Activated T-helper 17 cell treated with anti-CD3 and anti-CD28 coated beads, Interleukin-2, amount 50 U/mL, for 72 hours (primary cell): ENCODE measurements around the gene SLC51A. TPM values are rescaled to one million over a fixed set of nuclear protein-coding genes. Genes with fewer than 3 reads are reported as not detected.
"Not testable (repeated sequence)": the region's sequence is repeated elsewhere in the genome, so short reads cannot be mapped to it uniquely, and the experiment has no call there.

ENCODE experiments used
- ATAC-seq: fragments of 150-1000 bp; cut with Tn5 transposase; replicated peaks from 2 replicates; pipeline ENCODE4 v1.10.0; 2021; ENCODE audit warnings: mild to moderate bottlenecking, moderate library complexity
- H3K27ac Mint-ChIP-seq: one replicate; pipeline ENCODE4 v1.8.0; 2022; ENCODE audit warnings: mixed read lengths
- H3K27me3 Mint-ChIP-seq: one replicate; pipeline ENCODE4 v1.8.0; 2022; ENCODE audit warnings: mixed read lengths
- H3K36me3 Mint-ChIP-seq: one replicate; pipeline ENCODE4 v1.8.0; 2022; ENCODE audit warnings: low read depth, mild to moderate bottlenecking, mixed read lengths
- H3K4me1 Mint-ChIP-seq: one replicate; pipeline ENCODE4 v1.8.0; 2022; ENCODE audit warnings: mixed read lengths
- H3K4me3 Mint-ChIP-seq: one replicate; pipeline ENCODE4 v1.8.0; 2022; ENCODE audit warnings: mild to moderate bottlenecking, mixed read lengths
- H3K9me3 Mint-ChIP-seq: one replicate; pipeline ENCODE4 v1.8.0; 2022; ENCODE audit warnings: mixed read lengths
- total RNA-seq, 2 donors: library from RNA; stranded (reverse); gene quantifications; one replicate each; pipeline ENCODE4 v1.2.3, GENCODE V29; 2022

SLC51A gene
- total RNA-seq, 2 donors from 2014 or later, result not detected

DNA sequence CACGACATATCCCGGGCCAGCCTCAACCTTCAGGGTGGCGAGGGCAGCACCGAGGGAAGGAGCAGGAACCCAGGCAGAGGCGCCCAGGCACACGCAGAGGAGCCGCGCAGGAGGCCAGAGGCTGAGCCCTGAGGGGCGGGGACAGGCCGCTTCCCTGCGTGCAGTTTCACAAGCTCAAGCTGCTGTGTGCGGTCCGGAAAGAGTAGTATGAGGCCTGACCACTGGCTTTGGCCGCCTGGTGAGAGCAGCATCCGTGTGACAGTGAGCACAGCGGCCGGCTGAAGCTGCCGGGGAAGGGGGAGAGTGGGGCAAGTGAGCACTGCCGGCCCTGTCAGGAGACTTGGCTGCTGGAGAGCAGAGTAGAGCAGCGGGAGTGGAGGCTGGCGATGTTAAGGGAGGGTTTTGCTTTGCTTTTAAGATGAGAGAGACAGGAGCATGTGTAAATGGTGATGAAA lies 13.8 kb upstream of the SLC51A start:
- Mint-ChIP-seq H3K27ac (peak overlapping the region; percentile 56), H3K4me1 (peaks cover 4% of the 10 kb centered on the region), H3K4me3 (no peak overlapping the region), H3K27me3 (no peaks in the 10 kb centered on the region), H3K9me3 (no peaks in the 10 kb centered on the region), H3K36me3 (no peaks in the 10 kb centered on the region)
- ATAC-seq, result no peak

DNA sequence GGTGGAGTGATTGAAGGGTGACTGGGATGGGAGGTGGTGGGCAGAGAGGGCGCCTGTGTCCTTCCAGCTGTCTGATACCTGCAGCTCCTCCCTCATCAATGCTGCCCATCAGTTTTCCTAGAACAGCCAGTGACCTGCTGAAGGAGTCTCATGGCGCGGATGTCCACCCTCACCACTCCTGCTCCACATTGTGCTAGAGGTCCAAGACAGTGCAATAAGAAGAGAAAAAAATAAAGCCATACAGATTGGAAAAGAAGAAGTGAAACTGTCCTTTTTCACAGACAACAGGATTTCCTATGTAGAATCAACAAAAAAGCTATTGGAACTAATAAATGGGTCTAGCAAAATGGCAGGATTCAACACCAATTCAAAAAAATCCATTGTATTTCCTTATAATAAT lies 12.5 kb upstream of the SLC51A start:
- no peaks in the 10 kb centered on the region for H3K9me3 Mint-ChIP-seq
- H3K27ac Mint-ChIP-seq, result no peak overlapping the region
- peaks cover 4% of the 10 kb centered on the region for H3K4me1 Mint-ChIP-seq
- no peak for ATAC-seq
- H3K4me3 Mint-ChIP-seq, result no peak overlapping the region
- no peaks in the 10 kb centered on the region for H3K36me3 Mint-ChIP-seq
- no peaks in the 10 kb centered on the region for H3K27me3 Mint-ChIP-seq

DNA sequence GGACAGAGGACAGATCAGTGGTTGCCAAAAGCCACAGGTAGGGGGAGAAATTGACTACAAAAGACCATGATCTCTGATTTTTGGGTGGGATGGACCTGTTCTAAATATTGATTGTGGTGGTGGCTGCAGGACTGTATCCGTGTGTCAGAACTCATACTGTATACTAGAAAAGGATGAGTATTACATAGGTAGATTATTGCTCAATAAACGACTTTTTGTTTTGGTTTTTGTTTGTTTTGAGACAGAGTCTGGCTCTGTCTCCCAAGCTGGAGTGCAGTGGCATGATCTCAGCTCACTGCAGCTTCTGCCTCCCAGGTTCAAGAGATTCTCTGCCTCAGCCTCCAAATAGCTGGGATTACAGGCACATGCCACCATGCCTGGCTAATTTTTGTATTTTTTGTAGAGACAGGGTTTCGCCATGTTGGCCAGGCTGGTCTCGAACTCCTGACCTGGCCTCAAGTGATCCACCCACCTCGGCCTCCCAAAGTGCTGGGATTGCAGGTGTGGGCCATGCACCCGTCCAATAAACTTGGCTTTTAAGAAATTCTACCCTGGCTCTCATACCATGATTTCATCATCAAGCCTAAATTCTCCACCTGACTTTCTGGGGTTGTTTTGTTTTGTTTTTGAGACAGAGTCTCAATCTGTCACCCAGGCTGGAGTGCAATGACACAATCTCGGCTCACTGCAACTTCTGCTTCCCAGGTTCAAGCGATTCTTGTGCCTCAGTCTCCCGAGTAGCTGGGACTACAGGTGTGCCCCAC lies 10.7 kb upstream of the SLC51A start:
- not testable (repeated sequence) for H3K9me3 Mint-ChIP-seq, ATAC-seq, H3K4me3 Mint-ChIP-seq, H3K27ac Mint-ChIP-seq, H3K4me1 Mint-ChIP-seq, H3K27me3 Mint-ChIP-seq, H3K36me3 Mint-ChIP-seq

DNA sequence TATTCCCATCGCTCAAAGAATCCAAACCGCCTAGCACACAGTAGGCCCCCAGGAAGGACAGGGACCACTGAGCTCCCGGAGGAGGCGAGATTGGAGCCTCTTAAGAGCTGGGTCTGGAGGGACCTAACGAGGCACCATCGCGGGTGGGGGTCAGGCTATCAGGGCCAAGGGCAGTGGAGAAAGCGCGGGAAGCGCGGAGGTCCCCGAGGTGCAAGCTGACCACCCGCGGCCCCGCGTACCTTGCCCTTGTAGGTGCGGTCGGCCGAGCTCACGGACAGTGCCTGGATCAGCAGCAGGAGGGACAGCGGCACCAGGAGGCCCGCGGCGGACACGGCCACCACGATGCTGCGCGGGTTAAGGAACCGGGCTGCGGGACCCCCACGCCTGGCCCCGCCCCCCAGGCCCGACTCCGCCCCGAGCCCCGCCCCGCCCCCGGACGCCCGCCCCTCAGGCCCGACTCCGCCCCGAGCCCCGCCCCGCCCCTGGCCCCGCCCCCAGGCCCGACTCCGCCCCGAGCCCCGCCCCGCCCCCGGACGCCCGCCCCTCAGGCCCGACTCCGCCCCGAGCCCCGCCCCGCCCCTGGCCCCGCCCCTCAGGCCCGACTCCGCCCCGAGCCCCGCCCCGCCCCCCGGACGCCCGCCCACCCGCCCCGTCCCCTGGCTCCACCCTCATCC lies 9.0 kb upstream of the SLC51A start:
- Mint-ChIP-seq H3K4me3 (peak overlapping the region; percentile 67), H3K27me3 (no peaks in the 10 kb centered on the region), H3K9me3 (no peaks in the 10 kb centered on the region), H3K36me3 (no peaks in the 10 kb centered on the region), H3K4me1 (peaks cover 4% of the 10 kb centered on the region), H3K27ac (no peak overlapping the region)
- peak; percentile 43 for ATAC-seq

DNA sequence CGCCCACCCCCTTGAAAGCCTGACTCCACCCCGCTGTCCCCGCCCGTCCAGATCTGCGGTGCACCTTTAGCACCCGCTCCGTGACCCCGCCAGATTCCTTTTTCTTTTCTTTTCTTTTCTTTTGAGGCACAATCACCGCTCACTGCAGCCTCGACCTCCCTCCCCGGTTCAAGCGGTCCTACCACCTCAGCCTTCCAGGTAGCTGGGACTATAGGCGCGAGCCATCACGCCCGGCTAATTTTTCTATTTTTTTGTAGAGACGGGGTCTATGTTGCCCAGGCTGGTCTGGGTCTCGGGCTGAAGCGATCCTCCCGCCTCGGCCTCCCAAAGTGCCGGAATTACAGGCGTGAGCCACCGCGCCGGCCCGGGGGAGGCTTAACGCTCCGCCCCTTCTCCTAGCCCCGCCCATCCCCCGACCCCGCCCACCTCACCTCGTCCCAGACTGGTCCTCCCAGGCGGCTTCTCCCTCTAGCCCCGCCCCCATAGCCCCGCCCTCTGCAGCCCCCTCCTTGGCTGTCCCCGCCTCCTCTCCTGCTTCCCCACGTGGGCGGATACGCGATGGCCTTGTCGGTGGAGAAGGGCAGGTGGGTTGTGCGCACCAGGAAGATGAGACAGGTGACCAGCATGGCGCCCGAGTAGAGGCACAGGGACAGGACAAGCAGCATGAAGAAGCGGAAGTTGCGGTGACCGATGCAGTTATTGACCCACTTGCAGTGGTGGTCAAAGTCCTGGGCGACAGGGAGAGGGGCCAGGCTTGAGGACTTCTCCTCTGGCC lies 8.3 kb upstream of the SLC51A start:
- Mint-ChIP-seq H3K27me3 (no peaks in the 10 kb centered on the region), H3K4me1 (peaks cover 4% of the 10 kb centered on the region), H3K27ac (no peak overlapping the region), H3K36me3 (no peaks in the 10 kb centered on the region), H3K9me3 (no peaks in the 10 kb centered on the region), H3K4me3 (peak overlapping the region; percentile 67)
- ATAC-seq, result peak; percentile 64

DNA sequence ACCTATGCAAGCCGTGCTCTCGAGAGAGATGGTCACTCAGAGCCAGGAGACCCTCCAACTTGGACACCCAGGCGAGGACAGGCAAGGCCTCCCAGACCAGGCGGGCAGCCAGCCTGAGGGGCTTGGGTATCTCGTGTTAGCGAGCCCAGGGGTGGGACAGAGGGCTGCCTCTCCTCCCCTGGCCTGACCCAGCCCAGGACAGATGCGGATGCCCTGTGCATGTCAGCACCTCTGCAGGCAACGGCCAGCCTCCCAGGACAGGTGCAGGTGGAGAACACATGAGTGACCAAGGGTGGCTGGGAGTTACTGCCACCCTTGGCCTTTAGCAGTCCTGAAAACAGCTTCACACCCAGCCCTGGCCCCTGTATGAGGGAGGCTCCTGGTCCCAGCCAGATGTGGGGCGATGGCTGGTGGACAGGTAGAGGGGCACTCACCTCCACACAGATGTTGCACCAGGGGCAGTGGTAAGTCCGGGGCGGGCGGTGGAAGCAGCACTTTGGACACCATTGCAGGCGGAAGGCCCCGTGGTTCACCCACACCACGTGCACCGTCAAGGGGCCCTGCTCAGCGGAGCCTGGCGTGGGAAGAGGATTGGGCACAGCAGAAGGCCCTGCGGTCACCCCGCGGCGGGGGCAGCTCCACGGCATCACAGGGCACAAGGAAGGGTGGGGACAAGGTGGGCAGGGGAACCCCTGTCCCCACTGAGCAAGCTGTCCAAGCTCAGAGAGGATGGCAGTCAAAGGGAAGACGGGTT lies 7.2 kb upstream of the SLC51A start:
- Mint-ChIP-seq H3K27ac (no peak overlapping the region), H3K4me1 (peaks cover 4% of the 10 kb centered on the region), H3K4me3 (peak overlapping the region; percentile 67), H3K36me3 (no peaks in the 10 kb centered on the region), H3K9me3 (no peaks in the 10 kb centered on the region), H3K27me3 (no peaks in the 10 kb centered on the region)
- ATAC-seq, result no peak

DNA sequence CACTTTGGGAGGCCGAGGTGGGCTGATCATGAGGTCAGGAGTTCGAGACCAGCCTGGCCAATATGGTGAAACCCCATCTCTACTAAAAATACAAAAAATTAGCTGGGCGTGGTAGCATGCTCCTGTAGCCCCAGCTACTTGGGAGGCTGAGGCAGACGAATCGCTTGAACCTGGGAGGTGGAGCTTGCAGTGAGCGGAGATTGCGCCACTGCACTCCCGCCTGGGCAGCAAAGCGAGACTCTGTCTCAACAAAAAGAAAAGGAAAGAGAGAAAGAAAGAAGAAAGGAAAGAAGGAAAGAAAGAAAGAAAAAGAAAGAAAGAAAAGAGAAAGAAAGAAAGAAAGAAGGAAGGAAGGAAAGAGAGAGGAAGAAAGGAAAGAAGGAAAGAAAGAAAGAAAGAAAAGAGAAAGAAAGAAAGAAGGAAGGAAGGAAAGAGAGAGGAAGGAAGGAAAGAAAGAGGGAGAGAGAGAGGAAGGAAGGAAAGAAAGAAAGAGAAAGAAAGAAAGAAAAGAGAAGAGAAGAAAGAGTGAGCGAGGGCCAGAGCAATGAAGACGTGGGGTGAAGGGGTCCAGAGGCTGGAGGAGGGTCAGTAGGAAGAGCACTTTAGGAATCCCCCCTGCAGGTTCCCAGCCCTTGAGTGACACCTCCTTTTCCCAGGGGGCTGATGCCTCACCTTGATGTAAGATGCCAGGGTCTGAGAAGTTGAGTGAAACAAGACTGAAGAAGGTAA lies 6.2 kb upstream of the SLC51A start:
- H3K4me3 Mint-ChIP-seq, H3K27ac Mint-ChIP-seq, H3K9me3 Mint-ChIP-seq, H3K36me3 Mint-ChIP-seq, H3K4me1 Mint-ChIP-seq, H3K27me3 Mint-ChIP-seq, ATAC-seq: not testable (repeated sequence)

DNA sequence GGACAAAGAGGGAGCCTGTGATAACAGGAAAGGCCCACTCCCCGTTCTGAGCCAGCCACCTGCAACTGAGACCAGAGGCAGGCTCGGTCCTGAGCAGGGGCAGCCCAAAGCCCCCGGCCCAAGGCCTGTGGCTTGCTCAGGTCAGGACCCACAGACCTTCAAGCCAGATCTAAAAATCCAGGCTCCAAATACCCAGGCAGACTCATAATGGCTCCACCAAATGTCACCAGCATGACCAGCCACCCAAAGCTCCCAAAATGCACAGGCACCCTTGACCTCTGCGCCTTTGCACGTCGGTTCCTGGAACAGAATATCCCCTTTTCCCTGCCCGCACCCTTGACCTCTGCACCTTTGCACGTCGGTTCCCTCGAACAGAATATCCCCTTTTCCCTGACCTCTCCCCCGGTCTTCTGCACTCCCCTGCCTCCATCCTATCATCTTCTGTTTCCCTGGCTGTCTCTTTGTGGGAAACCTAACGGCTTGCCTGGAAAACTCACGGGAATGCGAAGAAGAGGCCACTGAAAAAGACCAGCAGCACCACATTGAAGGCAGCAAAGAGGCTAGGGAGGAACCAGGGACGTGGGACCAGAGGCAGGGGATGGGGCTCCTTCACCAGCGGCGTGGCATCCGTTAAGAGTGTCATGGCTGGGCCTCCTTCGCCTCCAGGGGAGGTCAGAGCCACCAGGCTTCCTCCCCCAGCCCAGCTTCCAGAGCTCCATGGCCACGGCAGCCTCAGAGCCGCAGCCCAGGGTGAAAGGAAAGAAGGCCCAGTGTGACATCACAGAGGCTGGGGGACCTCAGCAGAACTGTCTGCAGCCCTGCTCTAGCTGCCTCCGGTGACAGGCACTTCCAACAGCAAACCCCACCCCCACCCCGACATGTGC lies 5.4 kb upstream of the SLC51A start, which contains the start of gene ZDHHC19:
TSS of gene ZDHHC19 (minus strand) at position 728 of the 884 bp plus-strand sequence. CDS start at position 643, 85 bp downstream.
- peaks cover 4% of the 10 kb centered on the region for H3K4me1 Mint-ChIP-seq
- no peaks in the 10 kb centered on the region for H3K27me3 Mint-ChIP-seq
- no peaks in the 10 kb centered on the region for H3K9me3 Mint-ChIP-seq
- no peak within 1 kb of the TSS for H3K4me3 Mint-ChIP-seq
- ATAC-seq, result no peak
- no peaks in the 10 kb centered on the region for H3K36me3 Mint-ChIP-seq
- H3K27ac Mint-ChIP-seq, result no peak within 1 kb of the TSS

DNA sequence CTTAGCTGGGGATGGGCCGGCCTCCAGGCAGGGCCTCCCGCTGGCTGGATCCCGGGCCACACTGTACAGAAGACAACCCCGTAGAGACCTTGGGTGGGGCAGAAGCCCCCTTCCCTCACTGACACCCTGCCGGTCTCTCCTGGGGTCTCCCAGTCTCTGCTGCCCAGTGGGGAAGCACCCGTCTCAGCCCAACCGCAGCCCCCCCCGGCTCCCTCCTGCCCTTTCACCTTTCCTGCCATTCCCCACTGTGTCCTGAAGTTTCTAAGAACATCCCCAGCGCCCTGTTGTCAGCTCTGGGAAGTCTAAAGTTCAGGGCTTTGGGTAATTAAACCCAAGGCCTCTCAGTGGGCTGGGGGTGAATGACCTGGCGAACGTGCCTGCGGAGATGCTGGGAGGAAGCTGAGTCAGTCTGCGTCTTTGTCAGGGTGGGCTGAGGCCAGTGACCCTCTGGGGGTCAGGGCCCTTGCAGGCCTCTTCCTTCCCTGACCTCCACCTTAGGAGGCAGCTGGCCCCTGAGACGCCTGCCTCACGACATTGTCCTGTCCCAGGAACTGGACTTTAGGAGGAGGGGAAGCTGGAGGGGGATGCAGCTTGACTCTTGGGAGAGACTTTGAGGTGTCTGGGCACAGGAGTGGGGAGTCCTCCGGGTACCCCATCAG lies 1.4 kb upstream of the SLC51A start:
- Mint-ChIP-seq H3K9me3 (no peaks in the 10 kb centered on the region), H3K27ac (no peak overlapping the region), H3K27me3 (no peaks in the 10 kb centered on the region), H3K4me3 (no peak overlapping the region), H3K4me1 (peaks cover 11% of the 10 kb centered on the region), H3K36me3 (no peaks in the 10 kb centered on the region)
- ATAC-seq, result no peak

DNA sequence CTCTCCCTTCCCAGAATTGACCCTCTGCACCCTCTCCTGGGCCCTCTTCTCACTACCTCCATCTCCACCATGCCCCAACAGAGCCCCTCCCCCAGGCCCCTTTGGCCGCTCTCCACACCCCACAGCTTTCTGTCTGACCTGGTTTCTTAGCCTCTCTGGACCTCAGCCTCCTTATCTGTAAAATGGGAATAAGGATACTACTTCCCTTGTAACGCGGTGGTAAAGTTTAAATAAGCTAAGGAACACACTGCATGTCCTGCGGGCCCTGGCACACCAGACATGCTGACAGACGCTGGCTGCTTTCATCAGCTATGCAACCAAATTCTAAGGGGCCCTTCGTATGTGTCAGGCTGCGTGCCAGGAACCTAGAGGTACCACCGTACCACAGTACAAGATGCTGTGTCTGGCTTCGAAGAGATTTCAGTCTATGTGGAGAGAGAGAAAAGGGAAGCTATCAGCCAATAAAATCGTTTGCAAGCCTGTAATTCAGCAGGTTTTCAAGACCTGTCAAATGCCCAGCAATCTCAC lies 777 bp upstream of the SLC51A start:
- H3K4me1 Mint-ChIP-seq, result peaks cover 11% of the 10 kb centered on the region
- no peak overlapping the region for H3K27ac Mint-ChIP-seq
- no peak overlapping the region for H3K4me3 Mint-ChIP-seq
- no peaks in the 10 kb centered on the region for H3K36me3 Mint-ChIP-seq
- H3K9me3 Mint-ChIP-seq, result no peaks in the 10 kb centered on the region
- ATAC-seq, result no peak
- H3K27me3 Mint-ChIP-seq, result no peaks in the 10 kb centered on the region

DNA sequence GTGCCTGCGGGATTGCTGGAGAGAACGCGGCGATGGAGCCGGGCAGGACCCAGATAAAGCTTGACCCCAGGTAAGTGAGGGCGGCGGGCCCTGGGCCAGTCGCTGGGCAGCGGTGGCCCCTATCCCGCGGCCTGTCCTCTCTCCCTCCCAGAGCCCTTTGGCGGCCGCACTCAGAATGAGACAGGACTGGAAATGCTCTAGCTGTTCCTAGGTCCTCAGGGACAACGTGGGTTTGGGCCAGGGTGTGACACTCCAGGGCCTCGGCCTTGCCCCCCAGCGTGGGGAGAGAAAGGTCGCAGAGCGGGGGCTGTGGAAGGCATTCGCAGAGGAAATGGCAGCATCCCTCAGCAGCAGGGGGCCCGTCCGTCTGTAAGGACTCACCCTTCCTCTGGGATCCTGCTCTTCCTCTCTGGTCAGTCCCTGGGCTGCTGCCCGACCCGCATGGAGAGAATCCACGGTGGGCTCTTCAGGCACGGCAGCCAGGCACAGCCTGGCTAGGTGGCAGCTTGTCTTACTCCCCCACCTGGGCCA lies 412 bp downstream of the SLC51A start:
- H3K27me3 Mint-ChIP-seq, result no peaks in the 10 kb centered on the region
- ATAC-seq, result no peak
- H3K9me3 Mint-ChIP-seq, result no peaks in the 10 kb centered on the region
- H3K4me3 Mint-ChIP-seq, result no peak overlapping the region
- peak overlapping the region; percentile 78 for H3K27ac Mint-ChIP-seq
- H3K4me1 Mint-ChIP-seq, result peaks cover 11% of the 10 kb centered on the region
- H3K36me3 Mint-ChIP-seq, result no peaks in the 10 kb centered on the region
